Gastrocnemius medialis (tissue), 4 donors: ENCODE measurements around the gene LPCAT2. TPM values are rescaled to one million over a fixed set of nuclear protein-coding genes. Genes with fewer than 3 reads are reported as not detected.

Source experiments
- ATAC-seq, 2 donors: fragments of 150-250 bp; one replicate each; pipeline ENCODE4 v1.9.1; 2016
- DNase-seq, 2 donors: peaks; one replicate each; pipeline ENCODE4 v3.0.0-alpha.2; 2019
- H3K27ac ChIP-seq, 4 donors: fragments of 200-600 bp; sonication (generic); 1 replicate in 1 of 4; 2 replicates in 3 of 4; pipeline ENCODE4 v1.5.1; 2016 to 2018; ENCODE audit warnings: mild to moderate bottlenecking in 2 of 4, moderate library complexity in 1 of 4
- H3K27me3 ChIP-seq, 3 donors: fragments of 200-600 bp; sonication (generic) in 2 of 3; 1 replicate in 1 of 3; 2 replicates in 2 of 3; pipeline versions ENCODE4 v1.5.1 to v1.6.0; 2016 to 2019; ENCODE audit warnings: mild to moderate bottlenecking in 1 of 3, moderate library complexity in 1 of 3
- H3K36me3 ChIP-seq, 2 donors: fragments of 200-600 bp; sonication (generic) in 1 of 2; one replicate each; pipeline ENCODE4 v1.5.1; 2017 to 2018
- H3K4me1 ChIP-seq, 2 donors: fragments of 200-600 bp; sonication (generic) in 1 of 2; one replicate each; pipeline ENCODE4 v1.5.1; 2016 to 2017; ENCODE audit warnings: mild to moderate bottlenecking in 2 of 2
- H3K4me3 ChIP-seq, 4 donors: fragments of 200-600 bp; sonication (generic) in 3 of 4; 1 replicate in 1 of 4; 2 replicates in 3 of 4; pipeline ENCODE4 v1.5.1; 2016 to 2019; ENCODE audit warnings: mild to moderate bottlenecking in 2 of 4
- H3K9me3 ChIP-seq, 3 donors: fragments of 200-600 bp; sonication (generic) in 2 of 3; 1 replicate in 1 of 3; 2 replicates in 2 of 3; pipeline ENCODE4 v1.5.1; 2016 to 2019
- CTCF ChIP-seq, 5 experiments: fragments of 450-650 bp in 3 of 5; fragments of 200-600 bp in 2 of 5; sonication (generic) in 2 of 5; IDR thresholded peaks in 4 of 5; conservative IDR thresholded peaks in 1 of 5; 1 replicate in 4 of 5; 2 replicates in 1 of 5; pipeline ENCODE4 v1.5.1; 2016 to 2019; ENCODE audit warnings: antibody characterized with exemption in 5 of 5, mild to moderate bottlenecking in 3 of 5, moderate library complexity in 3 of 5
- POLR2A ChIP-seq, 2 donors: fragments of 450-650 bp; IDR thresholded peaks; one replicate each; pipeline ENCODE4 v1.6.1; 2017; ENCODE audit warnings: antibody characterized with exemption in 2 of 2, mild to moderate bottlenecking in 2 of 2, moderate library complexity in 2 of 2
- in situ Hi-C, 4 donors: fragments of 200-750 bp; cut with MboI; loops; one replicate each; pipeline versions ENCODE4 v1.15.0 to v1.8.0; 2017; ENCODE audit warnings: low sequenced_read_pairs in 4 of 4
- intact Hi-C: fragments of 100-400 bp; cut with DNase I; formaldehyde crosslinking; loops from one replicate; pipeline ENCODE4 v1.15.1; 2023; ENCODE audit warnings: low total_unique reads
- total RNA-seq, 4 donors: library from RNA; depleted of rRNA; stranded (reverse); fragments of >200 nt; gene quantifications; one replicate each; pipeline versions ENCODE4 v1.1.0 to v1.2.3, GENCODE V29; 2016

Gene LPCAT2
- total RNA-seq, 4 donors from 2014 or later = 1.2 to 6.7 (median 4.7) TPM

GRCh38 chr16:55489956-55490265 is 19.0 kb upstream of the LPCAT2 start:
- H3K4me1 ChIP-seq = peaks cover 0 to 6% of the 10 kb centered on the region in 2 donors
- no peaks in the 10 kb centered on the region for H3K36me3 ChIP-seq
- ATAC-seq = no peak
- no peaks in the 10 kb centered on the region for H3K27me3 ChIP-seq
- in situ Hi-C loops (no loop called here), intact Hi-C loops (no loop called here)
- no peaks in the 10 kb centered on the region for H3K9me3 ChIP-seq
- no peak for TF ChIP-seq POLR2A (IDR thresholded peaks at IDR 0.05)
- TF ChIP-seq CTCF (IDR thresholded peaks at IDR 0.05 in 4 of 5, conservative IDR thresholded peaks at IDR 0.05 in 1 of 5) = no peak
- no peak overlapping the region for H3K4me3 ChIP-seq
- DNase-seq = no peak
- peak overlapping the region; percentile 4 to 69 (median 38) for H3K27ac ChIP-seq

GRCh38 chr16:55490301-55490700 is 18.6 kb upstream of the LPCAT2 start:
- intact Hi-C loops = no loop called here
- peaks cover 0 to 8% of the 10 kb centered on the region in 2 donors for H3K4me1 ChIP-seq
- no peak for TF ChIP-seq POLR2A (IDR thresholded peaks at IDR 0.05)
- no peak for TF ChIP-seq CTCF (IDR thresholded peaks at IDR 0.05 in 4 of 5, conservative IDR thresholded peaks at IDR 0.05 in 1 of 5)
- H3K27me3 ChIP-seq = no peaks in the 10 kb centered on the region
- peak overlapping the region; percentile 4 to 59 (median 38) for H3K27ac ChIP-seq
- no peak for ATAC-seq
- DNase-seq = no peak
- no peak overlapping the region for H3K4me3 ChIP-seq
- no peaks in the 10 kb centered on the region for H3K9me3 ChIP-seq
- H3K36me3 ChIP-seq = no peaks in the 10 kb centered on the region
- in situ Hi-C loops = no loop called here

- intact Hi-C loops = no loop called here
- in situ Hi-C loops = no loop called here
- ATAC-seq (no peak), DNase-seq (no peak)
- Histone ChIP-seq H3K36me3 (no peaks in the 10 kb centered on the region), H3K4me1 (peaks cover 0 to 9% of the 10 kb centered on the region in 2 donors), H3K27me3 (no peaks in the 10 kb centered on the region), H3K27ac (peak overlapping the region in 3 of 4 donors; percentile 28 to 59 (median 52)), H3K4me3 (no peak overlapping the region), H3K9me3 (no peaks in the 10 kb centered on the region)
- no peak for TF ChIP-seq POLR2A (IDR thresholded peaks at IDR 0.05)
- TF ChIP-seq CTCF (IDR thresholded peaks at IDR 0.05 in 4 of 5, conservative IDR thresholded peaks at IDR 0.05 in 1 of 5) = no peak
Observed at GRCh38 chr16:55491691-55492090, 17.2 kb upstream of the LPCAT2 start.

GRCh38 chr16:55492756-55493380 is 16.0 kb upstream of the LPCAT2 start:
- no peak for DNase-seq
- no peak for ATAC-seq
- no peak overlapping the region for H3K4me3 ChIP-seq
- peaks cover 0 to 9% of the 10 kb centered on the region in 2 donors for H3K4me1 ChIP-seq
- H3K27me3 ChIP-seq = no peaks in the 10 kb centered on the region
- no peak overlapping the region for H3K27ac ChIP-seq
- intact Hi-C loops (no loop called here), in situ Hi-C loops (no loop called here)
- TF ChIP-seq CTCF (IDR thresholded peaks at IDR 0.05 in 4 of 5, conservative IDR thresholded peaks at IDR 0.05 in 1 of 5) = no peak
- no peak for TF ChIP-seq POLR2A (IDR thresholded peaks at IDR 0.05)
- no peaks in the 10 kb centered on the region for H3K9me3 ChIP-seq
- H3K36me3 ChIP-seq = no peaks in the 10 kb centered on the region

- intact Hi-C loops (loop anchor here (5.0 kb wide), 1 partner anchor 47 kb away; no protein-coding TSS in a partner anchor), in situ Hi-C loops (no loop called here)
- DNase-seq = no peak
- no peaks in the 10 kb centered on the region for H3K36me3 ChIP-seq
- TF ChIP-seq POLR2A (IDR thresholded peaks at IDR 0.05) (no peak), CTCF (IDR thresholded peaks at IDR 0.05 in 4 of 5, conservative IDR thresholded peaks at IDR 0.05 in 1 of 5) (peak in 2 of 5 experiments; percentile 20 to 26)
- no peak overlapping the region for H3K27ac ChIP-seq
- no peak overlapping the region for H3K4me3 ChIP-seq
- H3K9me3 ChIP-seq = no peaks in the 10 kb centered on the region
- ATAC-seq = peak; percentile 40 to 61
- H3K27me3 ChIP-seq = no peaks in the 10 kb centered on the region
- peaks cover 0 to 9% of the 10 kb centered on the region in 2 donors for H3K4me1 ChIP-seq
Observed at GRCh38 chr16:55494994-55495421, 13.9 kb upstream of the LPCAT2 start.
